ENCODE results near the gene MLKL. TPM values are rescaled to one million over a fixed set of nuclear protein-coding genes. Genes with fewer than 3 reads are reported as not detected.

MLKL gene
- total and polyA plus RNA-seq, 2 of the 13 experiments (the other 11 are each of a cell fraction or from before 2014, with no cell fraction given), result 6.4 to 10.7 TPM

DNA sequence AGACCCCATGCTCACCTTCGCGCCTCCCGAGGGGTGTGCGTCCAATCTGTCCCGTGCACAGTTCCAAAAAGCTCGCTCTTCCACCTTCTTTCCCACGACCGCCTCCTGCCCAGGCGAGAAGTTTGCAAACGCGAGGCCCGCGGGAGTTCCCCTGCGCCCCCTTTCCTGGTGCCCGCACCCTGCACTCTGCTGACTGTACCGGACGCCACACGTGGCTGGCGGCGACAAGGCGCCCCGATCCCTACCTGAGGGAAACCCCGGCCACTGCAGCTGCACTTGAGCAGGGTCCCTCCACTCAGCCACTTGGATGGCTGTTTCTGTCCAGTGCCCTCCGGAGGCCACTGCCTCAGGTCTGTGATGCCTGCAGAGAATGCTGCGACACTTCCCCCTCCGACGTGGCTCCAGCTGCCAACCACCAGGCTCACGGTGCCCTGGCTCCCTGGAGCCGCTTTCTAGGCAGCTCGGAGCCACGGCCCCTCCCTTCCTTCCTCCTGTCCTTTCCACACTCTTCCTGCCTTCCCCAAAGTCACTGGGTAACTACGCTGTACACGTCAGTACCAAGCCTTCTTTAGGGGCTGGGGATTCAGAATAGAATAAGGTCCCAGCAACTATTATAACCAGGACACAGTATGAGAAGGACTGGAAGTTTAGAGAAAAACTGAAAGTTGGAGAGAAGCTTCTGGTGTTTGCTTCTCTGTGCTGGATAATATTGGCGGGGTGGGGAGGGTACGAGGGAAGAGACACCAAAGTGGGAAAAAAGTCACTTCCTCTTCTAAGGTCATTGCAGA, at the start of gene MLKL (continued):
- TF ChIP-seq ZNF496 (CRISPR knock-in tag; IDR thresholded peaks at IDR 0.05; ENCODE audit: insufficient replicate concordance), result no peak
- no peak for TF ChIP-seq SP1 (IDR thresholded peaks at IDR 0.05)
- TF ChIP-seq SP1 (CRISPR knock-in tag; IDR thresholded peaks at IDR 0.05), result no peak
- TF ChIP-seq GLI4 (CRISPR knock-in tag; IDR thresholded peaks at IDR 0.05; ENCODE audit: borderline replicate concordance), result peak; percentile 93; the same call in 1 of the 2 replicates
- TF ChIP-seq, protein P1, sequence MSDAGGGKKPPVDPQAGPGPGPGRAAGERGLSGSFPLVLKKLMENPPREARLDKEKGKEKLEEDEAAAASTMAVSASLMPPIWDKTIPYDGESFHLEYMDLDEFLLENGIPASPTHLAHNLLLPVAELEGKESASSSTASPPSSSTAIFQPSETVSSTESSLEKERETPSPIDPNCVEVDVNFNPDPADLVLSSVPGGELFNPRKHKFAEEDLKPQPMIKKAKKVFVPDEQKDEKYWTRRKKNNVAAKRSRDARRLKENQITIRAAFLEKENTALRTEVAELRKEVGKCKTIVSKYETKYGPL (CRISPR knock-in tag; IDR thresholded peaks at IDR 0.05), result peak; percentile 80; the same call in 1 of the 2 replicates
- TF ChIP-seq, protein P2, sequence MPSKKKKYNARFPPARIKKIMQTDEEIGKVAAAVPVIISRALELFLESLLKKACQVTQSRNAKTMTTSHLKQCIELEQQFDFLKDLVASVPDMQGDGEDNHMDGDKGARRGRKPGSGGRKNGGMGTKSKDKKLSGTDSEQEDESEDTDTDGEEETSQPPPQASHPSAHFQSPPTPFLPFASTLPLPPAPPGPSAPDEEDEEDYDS (CRISPR knock-in tag; IDR thresholded peaks at IDR 0.05), result peak; percentile 36; the same call in 1 of the 2 replicates
- TF ChIP-seq ZNF432 (CRISPR knock-in tag; IDR thresholded peaks at IDR 0.05; ENCODE audit: borderline replicate concordance), result no peak
- TF ChIP-seq HMG20B (CRISPR knock-in tag; conservative IDR thresholded peaks at IDR 0.05), result peak; percentile 11; the same call in 1 of the 2 replicates
- TF ChIP-seq, protein P3, sequence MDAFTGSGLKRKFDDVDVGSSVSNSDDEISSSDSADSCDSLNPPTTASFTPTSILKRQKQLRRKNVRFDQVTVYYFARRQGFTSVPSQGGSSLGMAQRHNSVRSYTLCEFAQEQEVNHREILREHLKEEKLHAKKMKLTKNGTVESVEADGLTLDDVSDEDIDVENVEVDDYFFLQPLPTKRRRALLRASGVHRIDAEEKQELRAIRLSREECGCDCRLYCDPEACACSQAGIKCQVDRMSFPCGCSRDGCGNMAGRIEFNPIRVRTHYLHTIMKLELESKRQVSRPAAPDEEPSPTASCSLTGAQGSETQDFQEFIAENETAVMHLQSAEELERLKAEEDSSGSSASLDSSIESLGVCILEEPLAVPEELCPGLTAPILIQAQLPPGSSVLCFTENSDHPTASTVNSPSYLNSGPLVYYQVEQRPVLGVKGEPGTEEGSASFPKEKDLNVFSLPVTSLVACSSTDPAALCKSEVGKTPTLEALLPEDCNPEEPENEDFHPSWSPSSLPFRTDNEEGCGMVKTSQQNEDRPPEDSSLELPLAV (CRISPR knock-in tag; conservative IDR thresholded peaks at IDR 0.05; ENCODE audit: low read depth), result no peak
- peak; percentile 81; the same call in 1 of the 2 replicates for TF ChIP-seq NFIB (CRISPR knock-in tag; IDR thresholded peaks at IDR 0.05; ENCODE audit: borderline replicate concordance)
- peak; percentile 82 for TF ChIP-seq TSC22D2 (CRISPR knock-in tag; IDR thresholded peaks at IDR 0.05; ENCODE audit: borderline replicate concordance)
- peak; percentile 74; the same call in 1 of the 2 replicates for TF ChIP-seq TGIF2 (CRISPR knock-in tag; IDR thresholded peaks at IDR 0.05)
- TF ChIP-seq FOSL2 (CRISPR knock-in tag; IDR thresholded peaks at IDR 0.05), result peak; percentile 69
- TF ChIP-seq, protein P4, sequence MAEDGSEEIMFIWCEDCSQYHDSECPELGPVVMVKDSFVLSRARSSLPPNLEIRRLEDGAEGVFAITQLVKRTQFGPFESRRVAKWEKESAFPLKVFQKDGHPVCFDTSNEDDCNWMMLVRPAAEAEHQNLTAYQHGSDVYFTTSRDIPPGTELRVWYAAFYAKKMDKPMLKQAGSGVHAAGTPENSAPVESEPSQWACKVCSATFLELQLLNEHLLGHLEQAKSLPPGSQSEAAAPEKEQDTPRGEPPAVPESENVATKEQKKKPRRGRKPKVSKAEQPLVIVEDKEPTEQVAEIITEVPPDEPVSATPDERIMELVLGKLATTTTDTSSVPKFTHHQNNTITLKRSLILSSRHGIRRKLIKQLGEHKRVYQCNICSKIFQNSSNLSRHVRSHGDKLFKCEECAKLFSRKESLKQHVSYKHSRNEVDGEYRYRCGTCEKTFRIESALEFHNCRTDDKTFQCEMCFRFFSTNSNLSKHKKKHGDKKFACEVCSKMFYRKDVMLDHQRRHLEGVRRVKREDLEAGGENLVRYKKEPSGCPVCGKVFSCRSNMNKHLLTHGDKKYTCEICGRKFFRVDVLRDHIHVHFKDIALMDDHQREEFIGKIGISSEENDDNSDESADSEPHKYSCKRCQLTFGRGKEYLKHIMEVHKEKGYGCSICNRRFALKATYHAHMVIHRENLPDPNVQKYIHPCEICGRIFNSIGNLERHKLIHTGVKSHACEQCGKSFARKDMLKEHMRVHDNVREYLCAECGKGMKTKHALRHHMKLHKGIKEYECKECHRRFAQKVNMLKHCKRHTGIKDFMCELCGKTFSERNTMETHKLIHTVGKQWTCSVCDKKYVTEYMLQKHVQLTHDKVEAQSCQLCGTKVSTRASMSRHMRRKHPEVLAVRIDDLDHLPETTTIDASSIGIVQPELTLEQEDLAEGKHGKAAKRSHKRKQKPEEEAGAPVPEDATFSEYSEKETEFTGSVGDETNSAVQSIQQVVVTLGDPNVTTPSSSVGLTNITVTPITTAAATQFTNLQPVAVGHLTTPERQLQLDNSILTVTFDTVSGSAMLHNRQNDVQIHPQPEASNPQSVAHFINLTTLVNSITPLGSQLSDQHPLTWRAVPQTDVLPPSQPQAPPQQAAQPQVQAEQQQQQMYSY (CRISPR knock-in tag; IDR thresholded peaks at IDR 0.05), result peak; percentile 73
- TF ChIP-seq, protein P5, sequence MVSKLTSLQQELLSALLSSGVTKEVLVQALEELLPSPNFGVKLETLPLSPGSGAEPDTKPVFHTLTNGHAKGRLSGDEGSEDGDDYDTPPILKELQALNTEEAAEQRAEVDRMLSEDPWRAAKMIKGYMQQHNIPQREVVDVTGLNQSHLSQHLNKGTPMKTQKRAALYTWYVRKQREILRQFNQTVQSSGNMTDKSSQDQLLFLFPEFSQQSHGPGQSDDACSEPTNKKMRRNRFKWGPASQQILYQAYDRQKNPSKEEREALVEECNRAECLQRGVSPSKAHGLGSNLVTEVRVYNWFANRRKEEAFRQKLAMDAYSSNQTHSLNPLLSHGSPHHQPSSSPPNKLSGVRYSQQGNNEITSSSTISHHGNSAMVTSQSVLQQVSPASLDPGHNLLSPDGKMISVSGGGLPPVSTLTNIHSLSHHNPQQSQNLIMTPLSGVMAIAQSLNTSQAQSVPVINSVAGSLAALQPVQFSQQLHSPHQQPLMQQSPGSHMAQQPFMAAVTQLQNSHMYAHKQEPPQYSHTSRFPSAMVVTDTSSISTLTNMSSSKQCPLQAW (CRISPR knock-in tag; IDR thresholded peaks at IDR 0.05), result no peak
- peak; percentile 64 for TF ChIP-seq ELF3 (CRISPR knock-in tag; IDR thresholded peaks at IDR 0.05)
- peak; percentile 57; the same call in 1 of the 2 replicates for TF ChIP-seq KLF12 (CRISPR knock-in tag; IDR thresholded peaks at IDR 0.05; ENCODE audit: borderline replicate concordance)
- no peak for TF ChIP-seq ZNF75D (CRISPR knock-in tag; IDR thresholded peaks at IDR 0.05; ENCODE audit: borderline replicate concordance)
- TF ChIP-seq ETV5 (CRISPR knock-in tag; IDR thresholded peaks at IDR 0.05; ENCODE audit: borderline replicate concordance), result peak; percentile 36; the same call in 1 of the 2 replicates
- TF ChIP-seq SMAD9 (CRISPR knock-in tag; IDR thresholded peaks at IDR 0.05), result no peak

Measured in HepG2 (cell line).